HepG2 (cell line): ENCODE results near the gene INO80C. TPM values are rescaled to one million over a fixed set of nuclear protein-coding genes. Genes with fewer than 3 reads are reported as not detected.
A peak's percentile ranks its signal among the peaks of the same experiment; 100 is the strongest.

ENCODE experiments used
- BCL3 ChIP-seq: sonication (generic); formaldehyde crosslinking; IDR thresholded peaks from 2 replicates; pipeline ENCODE4 v1.5.1; 2020; ENCODE audit warnings: mild to moderate bottlenecking, missing genetic modification reagents, moderate library complexity
- CHCHD3 ChIP-seq: sonication (generic); formaldehyde crosslinking; IDR thresholded peaks from 2 replicates; pipeline ENCODE4 v1.8.0; 2022; ENCODE audit warnings: mild to moderate bottlenecking, missing genetic modification reagents, moderate library complexity
- DRAP1 ChIP-seq: IDR thresholded peaks from 2 replicates; pipeline ENCODE4 v1.6.1; 2016; ENCODE audit warnings: missing genetic modification reagents, missing compliant biosample characterization
- HMGA1 ChIP-seq: sonication (generic); formaldehyde crosslinking; conservative IDR thresholded peaks from 2 replicates; pipeline ENCODE4 v1.4.0; 2020; ENCODE audit warnings: missing genetic modification reagents
- JDP2 ChIP-seq: sonication (generic); formaldehyde crosslinking; IDR thresholded peaks from 2 replicates; pipeline ENCODE4 v1.8.1; 2022; ENCODE audit warnings: missing genetic modification reagents, borderline replicate concordance
- MXD4 ChIP-seq: IDR thresholded peaks from 2 replicates; pipeline ENCODE4 v1.6.1; 2016; ENCODE audit warnings: mild to moderate bottlenecking, missing biosample characterization, missing genetic modification reagents
- RBFOX2 ChIP-seq: fragments of 200-400 bp; formaldehyde crosslinking; IDR thresholded peaks from 2 replicates; pipeline ENCODE4 v1.6.1; 2017; ENCODE audit warnings: low read depth, mild to moderate bottlenecking, low read length
- RBM39 ChIP-seq: fragments of 200-400 bp; formaldehyde crosslinking; IDR thresholded peaks from one replicate; pipeline ENCODE4 v1.6.1; 2018; ENCODE audit warnings: antibody characterized with exemption, mild to moderate bottlenecking, low read depth, low read length; ENCODE audit not compliant: poor library complexity, severe bottlenecking
- REST ChIP-seq, 2 experiments: IDR thresholded peaks; 2 replicates each; pipeline ENCODE4 v1.6.1; 2011 to 2012; ENCODE audit warnings: low read length in 2 of 2, borderline replicate concordance in 1 of 2, low read depth in 1 of 2, mild to moderate bottlenecking in 1 of 2, moderate library complexity in 1 of 2
- RNF2 ChIP-seq: fragments of 450-650 bp; conservative IDR thresholded peaks from 2 replicates; pipeline ENCODE4 v1.6.1; 2016; ENCODE audit warnings: low read depth
- SIX1 ChIP-seq: sonication (generic); formaldehyde crosslinking; IDR thresholded peaks from 2 replicates; pipeline ENCODE4 v1.4.0; 2020; ENCODE audit warnings: missing genetic modification reagents, borderline replicate concordance
- SMAD3 ChIP-seq: sonication (generic); formaldehyde crosslinking; IDR thresholded peaks from 2 replicates; pipeline ENCODE4 v1.4.0; 2020; ENCODE audit warnings: missing genetic modification reagents
- ZBTB39 ChIP-seq: sonication (generic); formaldehyde crosslinking; IDR thresholded peaks from 2 replicates; pipeline ENCODE4 v1.5.0; 2020; ENCODE audit warnings: missing genetic modification reagents
- ZNF34 ChIP-seq: sonication (generic); formaldehyde crosslinking; IDR thresholded peaks from 2 replicates; pipeline ENCODE4 v1.4.0; 2020; ENCODE audit warnings: mild to moderate bottlenecking, missing genetic modification reagents, borderline replicate concordance
- ZNF550 ChIP-seq: sonication (generic); formaldehyde crosslinking; IDR thresholded peaks from 2 replicates; pipeline ENCODE4 v1.4.0; 2020; ENCODE audit warnings: mild to moderate bottlenecking, missing genetic modification reagents, borderline replicate concordance
- ZNF713 ChIP-seq: sonication (generic); formaldehyde crosslinking; IDR thresholded peaks from 2 replicates; pipeline ENCODE4 v1.4.0; 2020; ENCODE audit warnings: mild to moderate bottlenecking, missing genetic modification reagents
- polyA plus RNA-seq, 8 experiments: library from polyadenylated mRNA; depleted of rRNA in 3 of 8; stranded (reverse) in 7 of 8; unstranded in 1 of 8; fragments of >200 nt; fragmentation: Illumina TruSeq in 4 of 8; extraction: Trizol in 4 of 8; gene quantifications; 2 replicates each; pipeline versions ENCODE4 v1.2.1 to v1.2.3, GENCODE V29; 2011 to 2016; ENCODE audit warnings: low read depth in 4 of 8, missing spikeins in 1 of 8, mixed read lengths in 1 of 8; ENCODE audit not compliant: insufficient read depth in 1 of 8
- total RNA-seq, 5 experiments: library from RNA; depleted of rRNA; stranded (reverse); fragments of >200 nt; fragmentation: Illumina TruSeq; extraction: Trizol; gene quantifications; 2 replicates each; pipeline ENCODE4 v1.2.3, GENCODE V29; 2016; ENCODE audit warnings: low read depth in 1 of 5
- TF ChIP-seq, protein P1 (sequence below): sonication (generic); formaldehyde crosslinking; IDR thresholded peaks from 2 replicates; pipeline ENCODE4 v1.4.0; 2020; ENCODE audit warnings: missing genetic modification reagents
- TF ChIP-seq, protein P2 (sequence below): sonication (generic); formaldehyde crosslinking; IDR thresholded peaks from 2 replicates; pipeline ENCODE4 v1.4.0; 2020; ENCODE audit warnings: low read depth, missing genetic modification reagents

Gene INO80C
- total and polyA plus RNA-seq, 2 of the 13 experiments (the other 11 are each of a cell fraction or from before 2014, with no cell fraction given) = 8.2 to 15.4 TPM

- TF ChIP-seq ZNF713 (no peak), RBM39 (no peak), JDP2 (CRISPR knock-in tag) (no peak), DRAP1 (CRISPR knock-in tag) (peak; percentile 37; the same call in 1 of the 2 replicates), SIX1 (CRISPR knock-in tag) (no peak), BCL3 (CRISPR knock-in tag) (no peak), ZNF34 (no peak), CHCHD3 (CRISPR knock-in tag) (no peak), RBFOX2 (no peak), HMGA1 (CRISPR knock-in tag) (no peak), ZBTB39 (CRISPR knock-in tag) (no peak), RNF2 (no peak), REST (IDR thresholded peaks at IDR 0.05; ENCODE audit: borderline replicate concordance in 1 of 2, low read depth in 1 of 2, low read length in 2 of 2) (no peak), ZNF550 (CRISPR knock-in tag) (no peak), SMAD3 (CRISPR knock-in tag) (no peak), MXD4 (no peak)
- TF ChIP-seq, protein P1, sequence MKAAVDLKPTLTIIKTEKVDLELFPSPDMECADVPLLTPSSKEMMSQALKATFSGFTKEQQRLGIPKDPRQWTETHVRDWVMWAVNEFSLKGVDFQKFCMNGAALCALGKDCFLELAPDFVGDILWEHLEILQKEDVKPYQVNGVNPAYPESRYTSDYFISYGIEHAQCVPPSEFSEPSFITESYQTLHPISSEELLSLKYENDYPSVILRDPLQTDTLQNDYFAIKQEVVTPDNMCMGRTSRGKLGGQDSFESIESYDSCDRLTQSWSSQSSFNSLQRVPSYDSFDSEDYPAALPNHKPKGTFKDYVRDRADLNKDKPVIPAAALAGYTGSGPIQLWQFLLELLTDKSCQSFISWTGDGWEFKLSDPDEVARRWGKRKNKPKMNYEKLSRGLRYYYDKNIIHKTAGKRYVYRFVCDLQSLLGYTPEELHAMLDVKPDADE (CRISPR knock-in tag) = no peak
- TF ChIP-seq, protein P2, sequence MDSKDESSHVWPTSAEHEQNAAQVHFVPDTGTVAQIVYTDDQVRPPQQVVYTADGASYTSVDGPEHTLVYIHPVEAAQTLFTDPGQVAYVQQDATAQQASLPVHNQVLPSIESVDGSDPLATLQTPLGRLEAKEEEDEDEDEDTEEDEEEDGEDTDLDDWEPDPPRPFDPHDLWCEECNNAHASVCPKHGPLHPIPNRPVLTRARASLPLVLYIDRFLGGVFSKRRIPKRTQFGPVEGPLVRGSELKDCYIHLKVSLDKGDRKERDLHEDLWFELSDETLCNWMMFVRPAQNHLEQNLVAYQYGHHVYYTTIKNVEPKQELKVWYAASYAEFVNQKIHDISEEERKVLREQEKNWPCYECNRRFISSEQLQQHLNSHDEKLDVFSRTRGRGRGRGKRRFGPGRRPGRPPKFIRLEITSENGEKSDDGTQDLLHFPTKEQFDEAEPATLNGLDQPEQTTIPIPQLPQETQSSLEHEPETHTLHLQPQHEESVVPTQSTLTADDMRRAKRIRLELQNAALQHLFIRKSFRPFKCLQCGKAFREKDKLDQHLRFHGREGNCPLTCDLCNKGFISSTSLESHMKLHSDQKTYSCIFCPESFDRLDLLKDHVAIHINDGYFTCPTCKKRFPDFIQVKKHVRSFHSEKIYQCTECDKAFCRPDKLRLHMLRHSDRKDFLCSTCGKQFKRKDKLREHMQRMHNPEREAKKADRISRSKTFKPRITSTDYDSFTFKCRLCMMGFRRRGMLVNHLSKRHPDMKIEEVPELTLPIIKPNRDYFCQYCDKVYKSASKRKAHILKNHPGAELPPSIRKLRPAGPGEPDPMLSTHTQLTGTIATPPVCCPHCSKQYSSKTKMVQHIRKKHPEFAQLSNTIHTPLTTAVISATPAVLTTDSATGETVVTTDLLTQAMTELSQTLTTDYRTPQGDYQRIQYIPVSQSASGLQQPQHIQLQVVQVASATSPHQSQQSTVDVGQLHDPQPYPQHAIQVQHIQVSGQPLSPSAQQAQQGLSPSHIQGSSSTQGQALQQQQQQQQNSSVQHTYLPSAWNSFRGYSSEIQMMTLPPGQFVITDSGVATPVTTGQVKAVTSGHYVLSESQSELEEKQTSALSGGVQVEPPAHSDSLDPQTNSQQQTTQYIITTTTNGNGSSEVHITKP (CRISPR knock-in tag) = no peak
Measured at GRCh38 chr18:35481960-35482366, 15.8 kb downstream of the INO80C start (continued).
